HEK293T (cell line): ENCODE data around the gene ARMC7.

Experiments
- CTCF ChIA-PET: fragments of 350-600 bp; formaldehyde crosslinking; extraction: SDS; loops from one replicate; lab custom pipeline; 2021; ENCODE audit warnings: antibody characterized with exemption, inconsistent platforms; lab: Yijun Ruan, JAX
- POLR2A ChIA-PET: fragments of 350-600 bp; formaldehyde crosslinking; extraction: SDS; loops from one replicate; lab custom pipeline; 2020; ENCODE audit warnings: antibody characterized with exemption, inconsistent platforms; lab: Yijun Ruan, JAX
- DNase-seq: peaks from one replicate; pipeline ENCODE4 v3.0.0; 2012; ENCODE audit warnings: mixed read lengths; ENCODE audit errors: extremely low spot score
- ARNT ChIP-seq: fragments of 450-650 bp; IDR thresholded peaks from 2 replicates; pipeline ENCODE4 v1.6.1; 2017; ENCODE audit warnings: mild to moderate bottlenecking
- BHLHE40 ChIP-seq: fragments of 450-650 bp; IDR thresholded peaks from 2 replicates; pipeline ENCODE4 v1.6.1; 2016; ENCODE audit warnings: mild to moderate bottlenecking, moderate library complexity, borderline replicate concordance
- CTBP1 ChIP-seq: fragments of 450-650 bp; IDR thresholded peaks from 2 replicates; pipeline ENCODE4 v1.6.1; 2016; ENCODE audit warnings: borderline replicate concordance
- ELF4 ChIP-seq: fragments of 450-650 bp; IDR thresholded peaks from 2 replicates; pipeline ENCODE4 v1.6.1; 2017; ENCODE audit warnings: antibody characterized with exemption
- FOXA1 ChIP-seq: fragments of 450-650 bp; IDR thresholded peaks from 2 replicates; pipeline ENCODE4 v1.6.1; 2016; ENCODE audit warnings: mild to moderate bottlenecking
- FOXK2 ChIP-seq: fragments of 450-650 bp; IDR thresholded peaks from 2 replicates; pipeline ENCODE4 v1.6.1; 2016; ENCODE audit warnings: mild to moderate bottlenecking
- FOXM1 ChIP-seq: fragments of 450-650 bp; IDR thresholded peaks from 2 replicates; pipeline ENCODE4 v1.6.1; 2017; ENCODE audit warnings: mild to moderate bottlenecking, borderline replicate concordance
- HDGF ChIP-seq: fragments of 450-650 bp; IDR thresholded peaks from 2 replicates; pipeline ENCODE4 v1.6.1; 2017; ENCODE audit warnings: antibody characterized with exemption, borderline replicate concordance
- L3MBTL2 ChIP-seq: fragments of 450-650 bp; conservative IDR thresholded peaks from 2 replicates; pipeline ENCODE4 v1.6.1; 2016; ENCODE audit warnings: mild to moderate bottlenecking
- LEF1 ChIP-seq: fragments of 450-650 bp; IDR thresholded peaks from 2 replicates; pipeline ENCODE4 v1.6.1; 2017; ENCODE audit warnings: mild to moderate bottlenecking, borderline replicate concordance
- NFRKB ChIP-seq: fragments of 450-650 bp; IDR thresholded peaks from 2 replicates; pipeline ENCODE4 v1.6.1; 2016; ENCODE audit warnings: mild to moderate bottlenecking, moderate library complexity
- SP1 ChIP-seq: fragments of 450-650 bp; IDR thresholded peaks from 2 replicates; pipeline ENCODE4 v1.6.1; 2017
- SUZ12 ChIP-seq: fragments of 450-650 bp; IDR thresholded peaks from 2 replicates; pipeline ENCODE4 v1.6.1; 2016; ENCODE audit warnings: mild to moderate bottlenecking
- TARDBP ChIP-seq: fragments of 450-650 bp; IDR thresholded peaks from 2 replicates; pipeline ENCODE4 v1.6.1; 2016
- ZNF384 ChIP-seq: fragments of 450-650 bp; IDR thresholded peaks from 2 replicates; pipeline ENCODE4 v1.6.1; 2016
- TF ChIP-seq, protein P1 (sequence below): fragments of 450-650 bp; IDR thresholded peaks from 2 replicates; pipeline ENCODE4 v1.6.1; 2016

Gene ARMC7

GRCh38 chr17:75138519-75138918, 28.8 kb downstream of the ARMC7 start:
- no peak for DNase-seq
- ChIA-PET CTCF (no interaction called here), POLR2A (no interaction called here)
- TF ChIP-seq ZNF384 (no peak), ARNT (no peak), SUZ12 (no peak), HDGF (no peak), ELF4 (no peak), SP1 (no peak), FOXA1 (no peak), CTBP1 (no peak), BHLHE40 (no peak), LEF1 (no peak), FOXK2 (no peak), TARDBP (no peak), FOXM1 (no peak), NFRKB (no peak)
- TF ChIP-seq, protein P1, sequence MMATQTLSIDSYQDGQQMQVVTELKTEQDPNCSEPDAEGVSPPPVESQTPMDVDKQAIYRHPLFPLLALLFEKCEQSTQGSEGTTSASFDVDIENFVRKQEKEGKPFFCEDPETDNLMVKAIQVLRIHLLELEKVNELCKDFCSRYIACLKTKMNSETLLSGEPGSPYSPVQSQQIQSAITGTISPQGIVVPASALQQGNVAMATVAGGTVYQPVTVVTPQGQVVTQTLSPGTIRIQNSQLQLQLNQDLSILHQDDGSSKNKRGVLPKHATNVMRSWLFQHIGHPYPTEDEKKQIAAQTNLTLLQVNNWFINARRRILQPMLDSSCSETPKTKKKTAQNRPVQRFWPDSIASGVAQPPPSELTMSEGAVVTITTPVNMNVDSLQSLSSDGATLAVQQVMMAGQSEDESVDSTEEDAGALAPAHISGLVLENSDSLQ, result no peak

- no peak for TF ChIP-seq FOXM1
- no peak for TF ChIP-seq L3MBTL2
- no peak for TF ChIP-seq SP1
- TF ChIP-seq ELF4, result no peak
- no peak for TF ChIP-seq HDGF
- no peak for TF ChIP-seq BHLHE40
- POLR2A ChIA-PET, result interaction anchor here (1.8 kb wide), 1 partner anchor 11 kb away, joined by 5 read pairs; the partner anchor contains the start of gene NT5C
- CTCF ChIA-PET, result interaction anchor here (0.6 kb wide), 1 partner anchor 8 kb away, joined by 3 read pairs; no protein-coding TSS in a partner anchor
- DNase-seq, result no peak
Measured at GRCh38 chr17:75142236-75142971, 32.6 kb downstream of the ARMC7 start.

DNA sequence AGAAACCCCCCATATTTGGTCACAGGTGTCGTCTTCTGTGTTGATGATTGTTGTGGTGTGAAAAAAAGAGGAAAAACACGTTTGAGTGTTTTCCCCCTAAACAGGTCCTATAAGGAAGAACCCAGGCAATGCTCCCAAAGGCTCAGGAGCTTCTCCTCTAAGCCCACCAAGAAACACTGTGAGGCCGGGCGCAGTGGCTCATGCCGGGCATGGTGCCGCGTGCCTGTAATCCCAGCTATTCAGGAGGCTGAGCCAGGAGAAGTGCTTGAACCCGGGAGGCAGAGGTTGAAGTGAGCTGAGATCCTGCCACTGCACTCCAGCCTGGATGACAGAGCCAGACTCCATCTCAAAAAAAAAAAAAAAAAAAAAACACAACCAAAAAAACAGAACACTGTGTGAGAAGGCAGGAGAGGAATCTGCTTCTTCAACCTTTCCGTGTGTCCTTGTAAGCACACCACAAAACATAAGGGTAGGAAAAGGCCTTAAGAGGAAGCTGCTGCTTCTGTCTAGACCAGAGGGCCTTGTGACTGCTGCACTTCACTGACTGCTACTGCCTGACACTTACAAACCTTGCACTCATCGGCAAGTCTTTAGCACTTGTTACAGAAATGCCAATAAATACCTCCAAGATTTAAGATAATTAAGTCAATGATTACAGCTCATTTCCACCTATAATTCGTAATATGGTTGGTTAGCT, 35.2 kb downstream of the ARMC7 start:
- POLR2A ChIA-PET, result interaction anchor here (1.4 to 1.8 kb wide), 3 partner anchors 9 to 132 kb away, joined by 3 to 14 read pairs (median 10); partner anchors contain the start of genes JPT1, MRPL58 and NT5C
- DNase-seq, result no peak
- TF ChIP-seq TARDBP, result no peak
- no peak for TF ChIP-seq ZNF384
- no peak for TF ChIP-seq SUZ12
- no peak for TF ChIP-seq BHLHE40
- TF ChIP-seq SP1, result no peak
- TF ChIP-seq, protein P1, result no peak
- no peak for TF ChIP-seq FOXM1
- no peak for TF ChIP-seq CTBP1
- TF ChIP-seq ELF4, result no peak
- TF ChIP-seq LEF1, result no peak
- no peak for TF ChIP-seq FOXK2
- no peak for TF ChIP-seq HDGF
- TF ChIP-seq NFRKB, result no peak
- no peak for TF ChIP-seq ARNT
- no peak for TF ChIP-seq FOXA1
- no peak for TF ChIP-seq L3MBTL2
- CTCF ChIA-PET, result interaction anchor here (0.6 to 1.5 kb wide), 3 partner anchors 10 to 31 kb away, joined by 3 to 4 read pairs (median 3); no protein-coding TSS in a partner anchor

GRCh38 chr17:75146592-75146991, 36.8 kb downstream of the ARMC7 start:
- DNase-seq, result no peak

GRCh38 chr17:75147878-75148546, 38.2 kb downstream of the ARMC7 start:
- DNase-seq, result no peak
- ChIA-PET POLR2A (interaction anchor here (1.5 to 4.3 kb wide), 2 partner anchors 17 to 136 kb away, joined by 4 to 20 read pairs; partner anchors contain the start of genes MRPL58 and NT5C), CTCF (interaction anchor here (1.0 kb wide), 1 partner anchor 17 kb away, joined by 3 read pairs; the partner anchor contains the start of gene NT5C)
- no peak for TF ChIP-seq ZNF384
- TF ChIP-seq FOXM1, result no peak
- no peak for TF ChIP-seq CTBP1
- no peak for TF ChIP-seq BHLHE40
- TF ChIP-seq LEF1, result no peak
- no peak for TF ChIP-seq NFRKB
- no peak for TF ChIP-seq SUZ12
- no peak for TF ChIP-seq L3MBTL2

More at GRCh38 chr17:75146592-75146991, 36.8 kb downstream of the ARMC7 start:
- TF ChIP-seq LEF1 (no peak), FOXA1 (no peak), FOXM1 (no peak), SUZ12 (no peak), TARDBP (no peak), NFRKB (no peak), ELF4 (no peak), ZNF384 (no peak), SP1 (no peak), BHLHE40 (no peak), FOXK2 (no peak), CTBP1 (no peak), L3MBTL2 (no peak)
- TF ChIP-seq, protein P1, result no peak
- POLR2A ChIA-PET, result interaction anchor here (0.6 to 1.7 kb wide), 3 partner anchors 12 to 87 kb away, joined by 3 to 14 read pairs (median 4); partner anchors contain the start of gene NT5C
- CTCF ChIA-PET, result no interaction called here
